GM12875 (cell line): ENCODE data around the gene CDRT4.

Source experiments
- H3K4me3 ChIP-seq: one replicate; pipeline ENCODE4 v1.5.1; 2011; ENCODE audit warnings: low read depth, low read length, control low read depth
- CTCF ChIP-seq: IDR thresholded peaks from 2 replicates; pipeline ENCODE4 v1.5.1; 2011; ENCODE audit warnings: low read depth, mild to moderate bottlenecking, control low read depth, inconsistent platforms, low read length, moderate library complexity, borderline replicate concordance; ENCODE audit not compliant: insufficient read depth

The CDRT4 gene

GRCh38 chr17:15502369-15503112 lies 35.1 kb upstream of the CDRT4 start:
- TF ChIP-seq CTCF: peak; percentile 84
- H3K4me3 ChIP-seq: no peak overlapping the region

GRCh38 chr17:15501793-15502192 lies 34.4 kb upstream of the CDRT4 start:
- TF ChIP-seq CTCF: no peak
- no peak overlapping the region for H3K4me3 ChIP-seq

- H3K4me3 ChIP-seq: no peak overlapping the region
- TF ChIP-seq CTCF: no peak
Measured at GRCh38 chr17:15501282-15501681, 33.9 kb upstream of the CDRT4 start.

GRCh38 chr17:15498107-15498506 lies 30.7 kb upstream of the CDRT4 start:
- TF ChIP-seq CTCF: no peak
- no peak overlapping the region for H3K4me3 ChIP-seq

GRCh38 chr17:15496735-15497670 lies 29.6 kb upstream of the CDRT4 start:
- TF ChIP-seq CTCF: no peak
- H3K4me3 ChIP-seq: no peak overlapping the region

- no peak overlapping the region for H3K4me3 ChIP-seq
- no peak for TF ChIP-seq CTCF
Measured at GRCh38 chr17:15494821-15495220, 27.4 kb upstream of the CDRT4 start.
